ENCODE measurements around the gene ZC3H8.

- TF ChIP-seq CTCF (IDR thresholded peaks at IDR 0.05) (no peak), POLR2A (IDR thresholded peaks at IDR 0.05) (no peak)
Measured at GRCh38 chr2:112173646-112174319, 81.1 kb downstream of the ZC3H8 start.

Data from right lobe of liver (tissue), 4 donors.